Esophagus squamous epithelium (tissue), 4 donors: ENCODE data around the gene CT45A1.

ENCODE experiments used
- CTCF ChIP-seq, 6 experiments: fragments of 450-650 bp in 4 of 6; fragments of 200-600 bp in 2 of 6; sonication (generic) in 2 of 6; IDR thresholded peaks; one replicate each; pipeline ENCODE4 v1.5.1; 2016 to 2019; ENCODE audit warnings: antibody characterized with exemption in 6 of 6, mild to moderate bottlenecking in 4 of 6, moderate library complexity in 4 of 6
- POLR2A ChIP-seq, 4 donors: fragments of 450-650 bp; IDR thresholded peaks; one replicate each; pipeline ENCODE4 v1.6.1; 2017; ENCODE audit warnings: antibody characterized with exemption in 4 of 4, mild to moderate bottlenecking in 4 of 4, moderate library complexity in 3 of 4

- TF ChIP-seq CTCF (IDR thresholded peaks at IDR 0.05) (no peak), POLR2A (IDR thresholded peaks at IDR 0.05) (no peak)
These were observed 25.3 kb upstream of the CT45A1 start for GRCh38 chrX:135688137-135688536.
